ENCODE measurements around the gene IFRD2. TPM values are rescaled to one million over a fixed set of nuclear protein-coding genes. Genes with fewer than 3 reads are reported as not detected.
A peak's percentile ranks its signal among the peaks of the same experiment; 100 is the strongest.

The IFRD2 gene
- total and polyA plus RNA-seq, 2 of the 13 experiments (the other 11 are each of a cell fraction or from before 2014, with no cell fraction given): 32.8 to 96.1 TPM

DNA sequence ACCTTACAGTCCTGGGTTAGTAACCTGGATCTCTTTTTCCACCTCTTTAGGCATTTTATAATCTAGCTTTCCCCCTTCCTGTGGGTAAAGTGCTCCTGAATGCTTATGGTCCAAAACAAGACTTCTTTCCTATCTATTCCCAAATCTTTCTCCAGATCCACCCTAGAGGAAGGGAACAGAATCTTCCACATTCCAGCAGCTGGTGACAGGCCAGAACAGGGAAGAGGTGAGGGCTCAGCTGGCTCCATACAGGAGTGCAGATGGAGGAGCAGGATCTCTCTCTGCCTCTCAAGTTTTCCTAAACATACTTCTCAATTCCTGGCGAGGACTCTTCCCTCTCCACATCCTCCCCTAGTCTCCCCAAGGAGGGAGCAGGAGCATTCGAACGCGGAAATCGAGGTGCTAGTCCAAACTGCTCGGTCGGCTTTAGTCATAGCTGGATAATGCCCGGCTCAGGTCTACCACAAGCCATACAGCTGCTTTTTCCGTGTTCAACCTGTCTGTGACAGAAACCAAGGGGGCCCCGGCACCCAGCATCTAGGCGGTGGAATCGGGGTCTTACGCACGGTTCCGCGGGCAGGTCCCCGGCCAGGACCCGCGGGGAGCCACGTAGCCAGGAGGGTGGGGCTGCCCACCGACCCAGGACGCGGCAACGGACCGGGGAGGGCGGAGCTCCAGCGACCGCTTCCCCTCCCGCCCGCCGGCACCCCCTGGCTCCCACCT, 44.4 kb upstream of the IFRD2 start (continued):
- TF ChIP-seq ZNF552 (CRISPR knock-in tag; IDR thresholded peaks at IDR 0.05; ENCODE audit: borderline replicate concordance) (no peak), GATAD1 (CRISPR knock-in tag; IDR thresholded peaks at IDR 0.05) (no peak), ZMYM3 (CRISPR knock-in tag; IDR thresholded peaks at IDR 0.05) (no peak), SETDB1 (CRISPR knock-in tag; IDR thresholded peaks at IDR 0.05; ENCODE audit: borderline replicate concordance) (no peak), PAX8 (CRISPR knock-in tag; IDR thresholded peaks at IDR 0.05; ENCODE audit: borderline replicate concordance) (no peak), PTBP1 (IDR thresholded peaks at IDR 0.05; ENCODE audit: low read depth, low read length, poor library complexity, severe bottlenecking) (no peak), AGO2 (optimal IDR thresholded peaks at IDR 0.05; ENCODE audit: low read depth, low read length) (peak; percentile 31), SALL1 (CRISPR knock-in tag; IDR thresholded peaks at IDR 0.05) (no peak), ZNF674 (CRISPR knock-in tag; IDR thresholded peaks at IDR 0.05; ENCODE audit: low read depth) (0 out of 2 replicates have a peak, but pooled peaks have one; percentile 18), EEA1 (CRISPR knock-in tag; IDR thresholded peaks at IDR 0.05; ENCODE audit: borderline replicate concordance) (0 out of 2 replicates have a peak, but pooled peaks have one; percentile 42), FOXK2 (IDR thresholded peaks at IDR 0.05) (no peak), ZNF33A (CRISPR knock-in tag; IDR thresholded peaks at IDR 0.05; ENCODE audit: borderline replicate concordance) (no peak), CHCHD3 (CRISPR knock-in tag; IDR thresholded peaks at IDR 0.05) (0 out of 2 replicates have a peak, but pooled peaks have one; percentile 33), ARNT (IDR thresholded peaks at IDR 0.05) (no peak)
- TF ChIP-seq, protein P1, sequence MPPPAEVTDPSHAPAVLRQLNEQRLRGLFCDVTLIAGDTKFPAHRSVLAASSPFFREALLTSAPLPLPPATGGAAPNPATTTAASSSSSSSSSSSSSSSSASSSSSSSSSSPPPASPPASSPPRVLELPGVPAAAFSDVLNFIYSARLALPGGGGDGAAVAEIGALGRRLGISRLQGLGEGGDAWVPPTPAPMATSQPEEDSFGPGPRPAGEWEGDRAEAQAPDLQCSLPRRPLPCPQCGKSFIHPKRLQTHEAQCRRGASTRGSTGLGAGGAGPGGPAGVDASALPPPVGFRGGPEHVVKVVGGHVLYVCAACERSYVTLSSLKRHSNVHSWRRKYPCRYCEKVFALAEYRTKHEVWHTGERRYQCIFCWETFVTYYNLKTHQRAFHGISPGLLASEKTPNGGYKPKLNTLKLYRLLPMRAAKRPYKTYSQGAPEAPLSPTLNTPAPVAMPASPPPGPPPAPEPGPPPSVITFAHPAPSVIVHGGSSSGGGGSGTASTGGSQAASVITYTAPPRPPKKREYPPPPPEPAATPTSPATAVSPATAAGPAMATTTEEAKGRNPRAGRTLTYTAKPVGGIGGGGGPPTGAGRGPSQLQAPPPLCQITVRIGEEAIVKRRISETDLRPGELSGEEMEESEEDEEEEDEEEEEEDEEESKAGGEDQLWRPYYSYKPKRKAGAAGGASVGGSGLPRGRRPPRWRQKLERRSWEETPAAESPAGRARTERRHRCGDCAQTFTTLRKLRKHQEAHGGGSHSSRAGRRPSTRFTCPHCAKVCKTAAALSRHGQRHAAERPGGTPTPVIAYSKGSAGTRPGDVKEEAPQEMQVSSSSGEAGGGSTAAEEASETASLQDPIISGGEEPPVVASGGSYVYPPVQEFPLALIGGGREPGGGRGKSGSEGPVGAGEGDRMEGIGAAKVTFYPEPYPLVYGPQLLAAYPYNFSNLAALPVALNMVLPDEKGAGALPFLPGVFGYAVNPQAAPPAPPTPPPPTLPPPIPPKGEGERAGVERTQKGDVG (CRISPR knock-in tag; IDR thresholded peaks at IDR 0.05; ENCODE audit: borderline replicate concordance): 0 out of 2 replicates have a peak, but pooled peaks have one; percentile 4
- TF ChIP-seq, protein P2, sequence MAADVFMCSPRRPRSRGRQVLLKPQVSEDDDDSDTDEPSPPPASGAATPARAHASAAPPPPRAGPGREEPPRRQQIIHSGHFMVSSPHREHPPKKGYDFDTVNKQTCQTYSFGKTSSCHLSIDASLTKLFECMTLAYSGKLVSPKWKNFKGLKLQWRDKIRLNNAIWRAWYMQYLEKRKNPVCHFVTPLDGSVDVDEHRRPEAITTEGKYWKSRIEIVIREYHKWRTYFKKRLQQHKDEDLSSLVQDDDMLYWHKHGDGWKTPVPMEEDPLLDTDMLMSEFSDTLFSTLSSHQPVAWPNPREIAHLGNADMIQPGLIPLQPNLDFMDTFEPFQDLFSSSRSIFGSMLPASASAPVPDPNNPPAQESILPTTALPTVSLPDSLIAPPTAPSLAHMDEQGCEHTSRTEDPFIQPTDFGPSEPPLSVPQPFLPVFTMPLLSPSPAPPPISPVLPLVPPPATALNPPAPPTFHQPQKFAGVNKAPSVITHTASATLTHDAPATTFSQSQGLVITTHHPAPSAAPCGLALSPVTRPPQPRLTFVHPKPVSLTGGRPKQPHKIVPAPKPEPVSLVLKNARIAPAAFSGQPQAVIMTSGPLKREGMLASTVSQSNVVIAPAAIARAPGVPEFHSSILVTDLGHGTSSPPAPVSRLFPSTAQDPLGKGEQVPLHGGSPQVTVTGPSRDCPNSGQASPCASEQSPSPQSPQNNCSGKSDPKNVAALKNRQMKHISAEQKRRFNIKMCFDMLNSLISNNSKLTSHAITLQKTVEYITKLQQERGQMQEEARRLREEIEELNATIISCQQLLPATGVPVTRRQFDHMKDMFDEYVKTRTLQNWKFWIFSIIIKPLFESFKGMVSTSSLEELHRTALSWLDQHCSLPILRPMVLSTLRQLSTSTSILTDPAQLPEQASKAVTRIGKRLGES (CRISPR knock-in tag; IDR thresholded peaks at IDR 0.05; ENCODE audit: borderline replicate concordance): peak; percentile 19; the same call in 1 of the 2 replicates
- TF ChIP-seq, protein P3, sequence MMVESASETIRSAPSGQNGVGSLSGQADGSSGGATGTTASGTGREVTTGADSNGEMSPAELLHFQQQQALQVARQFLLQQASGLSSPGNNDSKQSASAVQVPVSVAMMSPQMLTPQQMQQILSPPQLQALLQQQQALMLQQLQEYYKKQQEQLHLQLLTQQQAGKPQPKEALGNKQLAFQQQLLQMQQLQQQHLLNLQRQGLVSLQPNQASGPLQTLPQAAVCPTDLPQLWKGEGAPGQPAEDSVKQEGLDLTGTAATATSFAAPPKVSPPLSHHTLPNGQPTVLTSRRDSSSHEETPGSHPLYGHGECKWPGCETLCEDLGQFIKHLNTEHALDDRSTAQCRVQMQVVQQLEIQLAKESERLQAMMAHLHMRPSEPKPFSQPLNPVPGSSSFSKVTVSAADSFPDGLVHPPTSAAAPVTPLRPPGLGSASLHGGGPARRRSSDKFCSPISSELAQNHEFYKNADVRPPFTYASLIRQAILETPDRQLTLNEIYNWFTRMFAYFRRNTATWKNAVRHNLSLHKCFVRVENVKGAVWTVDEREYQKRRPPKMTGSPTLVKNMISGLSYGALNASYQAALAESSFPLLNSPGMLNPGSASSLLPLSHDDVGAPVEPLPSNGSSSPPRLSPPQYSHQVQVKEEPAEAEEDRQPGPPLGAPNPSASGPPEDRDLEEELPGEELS (CRISPR knock-in tag; IDR thresholded peaks at IDR 0.05): peak; percentile 35; the same call in 1 of the 2 replicates
- TF ChIP-seq, protein P4, sequence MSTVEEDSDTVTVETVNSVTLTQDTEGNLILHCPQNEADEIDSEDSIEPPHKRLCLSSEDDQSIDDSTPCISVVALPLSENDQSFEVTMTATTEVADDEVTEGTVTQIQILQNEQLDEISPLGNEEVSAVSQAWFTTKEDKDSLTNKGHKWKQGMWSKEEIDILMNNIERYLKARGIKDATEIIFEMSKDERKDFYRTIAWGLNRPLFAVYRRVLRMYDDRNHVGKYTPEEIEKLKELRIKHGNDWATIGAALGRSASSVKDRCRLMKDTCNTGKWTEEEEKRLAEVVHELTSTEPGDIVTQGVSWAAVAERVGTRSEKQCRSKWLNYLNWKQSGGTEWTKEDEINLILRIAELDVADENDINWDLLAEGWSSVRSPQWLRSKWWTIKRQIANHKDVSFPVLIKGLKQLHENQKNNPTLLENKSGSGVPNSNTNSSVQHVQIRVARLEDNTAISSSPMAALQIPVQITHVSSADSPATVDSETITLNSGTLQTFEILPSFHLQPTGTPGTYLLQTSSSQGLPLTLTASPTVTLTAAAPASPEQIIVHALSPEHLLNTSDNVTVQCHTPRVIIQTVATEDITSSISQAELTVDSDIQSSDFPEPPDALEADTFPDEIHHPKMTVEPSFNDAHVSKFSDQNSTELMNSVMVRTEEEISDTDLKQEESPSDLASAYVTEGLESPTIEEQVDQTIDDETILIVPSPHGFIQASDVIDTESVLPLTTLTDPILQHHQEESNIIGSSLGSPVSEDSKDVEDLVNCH (CRISPR knock-in tag; IDR thresholded peaks at IDR 0.05): peak; percentile 26; the same call in 1 of the 2 replicates

Measured in HepG2 (cell line).